Colonic mucosa (tissue), 4 donors: ENCODE results near the gene IL1R2. TPM values are rescaled to one million over a fixed set of nuclear protein-coding genes. Genes with fewer than 3 reads are reported as not detected.
A peak's percentile ranks its signal among the peaks of the same experiment; 100 is the strongest.

Experiments used
- DNase-seq: peaks from one replicate; pipeline ENCODE4 v3.0.0-alpha.2; 2020
- H3K27ac ChIP-seq: fragments of 200-600 bp; one replicate; pipeline ENCODE4 v1.8.0; 2021
- H3K27me3 ChIP-seq: fragments of 200-600 bp; one replicate; pipeline ENCODE4 v1.8.0; 2021
- H3K36me3 ChIP-seq: fragments of 200-600 bp; one replicate; pipeline ENCODE4 v1.8.0; 2021
- H3K4me1 ChIP-seq: fragments of 200-600 bp; one replicate; pipeline ENCODE4 v1.8.0; 2021; ENCODE audit warnings: mild to moderate bottlenecking
- H3K4me3 ChIP-seq: fragments of 200-600 bp; one replicate; pipeline ENCODE4 v1.8.0; 2021
- H3K9ac ChIP-seq, 2 donors: one replicate each; pipeline ENCODE4 v1.7.0; 2013; ENCODE audit warnings: control low read depth in 2 of 2, low read depth in 2 of 2, low read length in 2 of 2
- H3K9me3 ChIP-seq: fragments of 200-600 bp; one replicate; pipeline ENCODE4 v1.8.0; 2021
- CTCF ChIP-seq: fragments of 200-600 bp; IDR thresholded peaks from one replicate; pipeline ENCODE4 v1.8.0; 2022; ENCODE audit warnings: antibody characterized with exemption, mild to moderate bottlenecking
- intact Hi-C: fragments of 100-400 bp; cut with DNase I; formaldehyde crosslinking; loops from one replicate; pipeline ENCODE4 v1.14.1; 2022
- total RNA-seq, 2 donors: library from RNA; stranded (reverse); fragmentation: NEBNext Ultra II Directional in 1 of 2; extraction: Animal tissue kit (Norgen Biotek cat#: 25700) in 1 of 2; gene quantifications; one replicate each; pipeline ENCODE4 v1.2.1, GENCODE V29; 2021
- donor health status: healthy.
- donor health status: DM: no; HTN: no; CAD: no.
- donor health status: DM: no; HTN: no; CAD: no.

Gene IL1R2
- total RNA-seq, 2 donors from 2014 or later, result 50.1 to 152 TPM

GRCh38 chr2:102027036-102027980 is 35.5 kb downstream of the IL1R2 start:
- H3K9ac ChIP-seq, result peak overlapping the region in 1 of 2 donors; percentile 4
- H3K27me3 ChIP-seq, result no peaks in the 10 kb centered on the region
- H3K4me3 ChIP-seq, result no peak overlapping the region
- peak overlapping the region; percentile 25 for H3K27ac ChIP-seq
- no peaks in the 10 kb centered on the region for H3K9me3 ChIP-seq
- H3K4me1 ChIP-seq, result no peaks in the 10 kb centered on the region
- intact Hi-C loops, result loop anchor here (10.0 kb wide), 1 partner anchor 427 kb away; no protein-coding TSS in a partner anchor
- no peak for TF ChIP-seq CTCF
- H3K36me3 ChIP-seq, result no peaks in the 10 kb centered on the region
- no peak for DNase-seq

GRCh38 chr2:102028470-102028869 is 36.7 kb downstream of the IL1R2 start:
- Histone ChIP-seq H3K9ac (no peak overlapping the region), H3K4me1 (no peaks in the 10 kb centered on the region), H3K4me3 (no peak overlapping the region), H3K27ac (no peak overlapping the region), H3K36me3 (no peaks in the 10 kb centered on the region), H3K27me3 (no peaks in the 10 kb centered on the region), H3K9me3 (no peaks in the 10 kb centered on the region)
- no peak for TF ChIP-seq CTCF
- DNase-seq, result no peak
- intact Hi-C loops, result loop anchor here (10.0 kb wide), 1 partner anchor 426 kb away; no protein-coding TSS in a partner anchor

- Histone ChIP-seq H3K27me3 (no peaks in the 10 kb centered on the region), H3K36me3 (no peaks in the 10 kb centered on the region), H3K27ac (no peak overlapping the region), H3K9ac (no peak overlapping the region), H3K4me1 (no peaks in the 10 kb centered on the region), H3K9me3 (no peaks in the 10 kb centered on the region), H3K4me3 (no peak overlapping the region)
- no peak for TF ChIP-seq CTCF
- intact Hi-C loops, result loop anchor here (10.0 kb wide), 1 partner anchor 425 kb away; no protein-coding TSS in a partner anchor
- no peak for DNase-seq
These were observed 37.6 kb downstream of the IL1R2 start for GRCh38 chr2:102029405-102029804.

GRCh38 chr2:102029952-102030351 is 38.2 kb downstream of the IL1R2 start:
- no peaks in the 10 kb centered on the region for H3K4me1 ChIP-seq
- no peaks in the 10 kb centered on the region for H3K27me3 ChIP-seq
- H3K27ac ChIP-seq, result no peak overlapping the region
- H3K9ac ChIP-seq, result no peak overlapping the region
- no peaks in the 10 kb centered on the region for H3K36me3 ChIP-seq
- H3K4me3 ChIP-seq, result no peak overlapping the region
- intact Hi-C loops, result loop anchor here (10.0 kb wide), 1 partner anchor 425 kb away; no protein-coding TSS in a partner anchor
- no peak for TF ChIP-seq CTCF
- no peaks in the 10 kb centered on the region for H3K9me3 ChIP-seq
- no peak for DNase-seq

GRCh38 chr2:102030502-102030854 is 38.7 kb downstream of the IL1R2 start:
- peak overlapping the region; percentile 24 for H3K27ac ChIP-seq
- H3K9ac ChIP-seq, result no peak overlapping the region

More at GRCh38 chr2:102030502-102030854, 38.7 kb downstream of the IL1R2 start:
- Histone ChIP-seq H3K27me3 (no peaks in the 10 kb centered on the region), H3K9me3 (no peaks in the 10 kb centered on the region), H3K4me3 (no peak overlapping the region), H3K36me3 (no peaks in the 10 kb centered on the region), H3K4me1 (no peaks in the 10 kb centered on the region)
- TF ChIP-seq CTCF, result no peak
- DNase-seq, result no peak
- intact Hi-C loops, result no loop called here
